GM19463 (cell line): Measurements from ENCODE around the gene SCN1B.
"Not testable (repeated sequence)": the region's sequence is repeated elsewhere in the genome, so short reads cannot be mapped to it uniquely, and the experiment has no call there.

Source experiments
- ATAC-seq: cut with Tn5 transposase; IDR thresholded peaks from one replicate; pipeline ENCODE4 v1.9.1; 2021; ENCODE audit warnings: mild to moderate bottlenecking, moderate library complexity; ENCODE audit not compliant: unreplicated experiment

The SCN1B gene

GRCh38 chr19:35030257-35031071, at the start of gene SCN1B:
TSS of gene SCN1B (plus strand) at chr19:35030470. CDS start at chr19:35030821, 351 bp downstream.
- no peak for ATAC-seq

GRCh38 chr19:34982275-34982674, 48.0 kb upstream of the SCN1B start:
- no peak for ATAC-seq

- no peak for ATAC-seq
Measured at GRCh38 chr19:34983786-34984185, 46.5 kb upstream of the SCN1B start.

GRCh38 chr19:34984287-34984686, 46.0 kb upstream of the SCN1B start:
- no peak for ATAC-seq

GRCh38 chr19:34985249-34986022, 44.8 kb upstream of the SCN1B start:
- ATAC-seq: no peak

- no peak for ATAC-seq
Measured at GRCh38 chr19:34988119-34988518, 42.2 kb upstream of the SCN1B start.

- no peak for ATAC-seq
Measured at GRCh38 chr19:34989298-34989697, 41.0 kb upstream of the SCN1B start.

GRCh38 chr19:34990578-34991192, 39.6 kb upstream of the SCN1B start:
- no peak for ATAC-seq

- no peak for ATAC-seq
Measured at GRCh38 chr19:34991542-34992333, 38.5 kb upstream of the SCN1B start.

GRCh38 chr19:34992582-34992981, 37.7 kb upstream of the SCN1B start:
- not testable (repeated sequence) for ATAC-seq

- no peak for ATAC-seq
Measured at GRCh38 chr19:34994286-34994642, 36.0 kb upstream of the SCN1B start.

- ATAC-seq: no peak
Measured at GRCh38 chr19:34994643-34995541, 35.4 kb upstream of the SCN1B start.

GRCh38 chr19:34995551-34995950, 34.7 kb upstream of the SCN1B start:
- ATAC-seq: no peak

- no peak for ATAC-seq
Measured at GRCh38 chr19:34997071-34997617, 33.1 kb upstream of the SCN1B start.

GRCh38 chr19:34998224-34998623, 32.0 kb upstream of the SCN1B start:
- ATAC-seq: not testable (repeated sequence)

- no peak for ATAC-seq
Measured at GRCh38 chr19:34998777-34999497, 31.3 kb upstream of the SCN1B start.

- peak; percentile 67 for ATAC-seq
Measured at GRCh38 chr19:34999498-35000337, 30.6 kb upstream of the SCN1B start, which contains the start of gene GRAMD1A. TSS of gene GRAMD1A (plus strand) at chr19:35000323. CDS start at chr19:35000479, 156 bp downstream.

- no peak for ATAC-seq
Measured at GRCh38 chr19:35000338-35000646, 30.0 kb upstream of the SCN1B start.
